Measurements from ENCODE around the gene PPP1R13B. TPM values are rescaled to one million over a fixed set of nuclear protein-coding genes. Genes with fewer than 3 reads are reported as not detected.
A peak's percentile ranks its signal among the peaks of the same experiment; 100 is the strongest.

PPP1R13B gene
- total and polyA plus RNA-seq, 2 donors from 2014 or later = 15.1 to 69.4 TPM

GRCh38 chr14:103688441-103688840, 158.9 kb downstream of the PPP1R13B start:
- DNase-seq (no peak), FAIRE-seq (no peak)
- no peak overlapping the region for H3K4me3 ChIP-seq (ENCODE audit: low read length in 3 of 3)
- TF ChIP-seq CTCF (IDR thresholded peaks at IDR 0.05; ENCODE audit: borderline replicate concordance, extremely low read depth, insufficient read depth) = no peak
- H3K27me3 ChIP-seq (ENCODE audit: control insufficient read depth, insufficient read depth, low read length) = no peaks in the 10 kb centered on the region
- H3K9ac ChIP-seq (ENCODE audit: low read length in 3 of 3) = no peak overlapping the region
- H3K36me3 ChIP-seq (ENCODE audit: control insufficient read depth in 2 of 3, insufficient read depth in 3 of 3, low read length in 3 of 3) = peaks cover 11 to 46% (median 22%) of the 10 kb centered on the region in 3 donors
- no peaks in the 10 kb centered on the region for H3K9me3 ChIP-seq (ENCODE audit: control insufficient read depth in 2 of 3, insufficient read depth in 1 of 3, low read length in 3 of 3)
- H3K4me1 ChIP-seq (ENCODE audit: control insufficient read depth in 2 of 3, insufficient read depth in 2 of 3, low read depth in 1 of 3, low read length in 3 of 3) = no peaks in the 10 kb centered on the region
- intact Hi-C loops (cut with DNase I) = no loop called here
- H3K27ac ChIP-seq (ENCODE audit: low read depth in 2 of 2, low read length in 2 of 2) = no peak overlapping the region

GRCh38 chr14:103687712-103688111, 159.7 kb downstream of the PPP1R13B start:
- TF ChIP-seq CTCF (IDR thresholded peaks at IDR 0.05; ENCODE audit: borderline replicate concordance, extremely low read depth, insufficient read depth) = no peak
- intact Hi-C loops (cut with DNase I) = no loop called here
- no peaks in the 10 kb centered on the region for H3K27me3 ChIP-seq (ENCODE audit: control insufficient read depth, insufficient read depth, low read length)
- H3K36me3 ChIP-seq (ENCODE audit: control insufficient read depth in 2 of 3, insufficient read depth in 3 of 3, low read length in 3 of 3) = peaks cover 11 to 46% (median 29%) of the 10 kb centered on the region in 3 donors
- DNase-seq = no peak
- FAIRE-seq = no peak
- no peak overlapping the region for H3K4me3 ChIP-seq (ENCODE audit: low read length in 3 of 3)
- no peak overlapping the region for H3K9ac ChIP-seq (ENCODE audit: low read length in 3 of 3)
- no peaks in the 10 kb centered on the region for H3K4me1 ChIP-seq (ENCODE audit: control insufficient read depth in 2 of 3, insufficient read depth in 2 of 3, low read depth in 1 of 3, low read length in 3 of 3)
- no peak overlapping the region for H3K27ac ChIP-seq (ENCODE audit: low read depth in 2 of 2, low read length in 2 of 2)
- no peaks in the 10 kb centered on the region for H3K9me3 ChIP-seq (ENCODE audit: control insufficient read depth in 2 of 3, insufficient read depth in 1 of 3, low read length in 3 of 3)

- H3K27ac ChIP-seq (ENCODE audit: low read depth in 2 of 2, low read length in 2 of 2) = no peak overlapping the region
- H3K27me3 ChIP-seq (ENCODE audit: control insufficient read depth, insufficient read depth, low read length) = no peaks in the 10 kb centered on the region
- H3K9me3 ChIP-seq (ENCODE audit: control insufficient read depth in 2 of 3, insufficient read depth in 1 of 3, low read length in 3 of 3) = no peaks in the 10 kb centered on the region
- no peak for TF ChIP-seq CTCF (IDR thresholded peaks at IDR 0.05; ENCODE audit: borderline replicate concordance, extremely low read depth, insufficient read depth)
- intact Hi-C loops (cut with DNase I) = no loop called here
- peaks cover 11 to 40% (median 29%) of the 10 kb centered on the region in 3 donors for H3K36me3 ChIP-seq (ENCODE audit: control insufficient read depth in 2 of 3, insufficient read depth in 3 of 3, low read length in 3 of 3)
- H3K4me1 ChIP-seq (ENCODE audit: control insufficient read depth in 2 of 3, insufficient read depth in 2 of 3, low read depth in 1 of 3, low read length in 3 of 3) = no peaks in the 10 kb centered on the region
- no peak overlapping the region for H3K9ac ChIP-seq (ENCODE audit: low read length in 3 of 3)
- no peak for FAIRE-seq
- no peak overlapping the region for H3K4me3 ChIP-seq (ENCODE audit: low read length in 3 of 3)
- DNase-seq = peak in 1 of 5 donors; percentile 65
These were observed 160.4 kb downstream of the PPP1R13B start for GRCh38 chr14:103686831-103687485.
